Measurements from ENCODE around the gene CCDC8.
"Not testable (repeated sequence)": the region's sequence is repeated elsewhere in the genome, so short reads cannot be mapped to it uniquely, and the experiment has no call there.

CCDC8 gene

DNA sequence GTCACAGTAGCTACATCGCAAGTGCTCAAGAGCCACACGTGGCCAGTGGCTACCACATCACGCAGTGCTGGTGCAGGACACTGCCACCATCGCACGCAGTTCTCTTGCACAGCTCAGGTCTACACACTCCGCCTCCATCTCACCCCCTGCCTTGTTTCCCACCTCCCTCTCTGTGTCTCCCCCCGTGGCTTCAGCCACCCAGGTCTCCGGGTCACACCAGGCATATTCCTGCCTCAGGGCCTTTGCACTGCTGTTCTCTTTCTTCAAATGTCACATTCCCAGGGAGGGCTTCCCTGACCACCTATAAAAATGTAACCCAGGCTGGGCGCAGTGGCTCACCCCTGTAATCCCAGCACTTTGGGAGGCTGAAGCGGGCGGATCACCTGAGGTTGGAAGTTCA lies 10.6 kb downstream of the CCDC8 start:
- no peak for DNase-seq
- no peak overlapping the region for H3K4me3 Mint-ChIP-seq
- H3K27me3 Mint-ChIP-seq (ENCODE audit: low read depth, poor library complexity), result peaks cover 22% of the 10 kb centered on the region
- H3K9me3 Mint-ChIP-seq, result no peaks in the 10 kb centered on the region
- no peaks in the 10 kb centered on the region for H3K36me3 Mint-ChIP-seq (ENCODE audit: low read depth)
- no peak overlapping the region for H3K27ac Mint-ChIP-seq
- H3K4me1 Mint-ChIP-seq, result peaks cover 42% of the 10 kb centered on the region
- TF ChIP-seq, protein P1, sequence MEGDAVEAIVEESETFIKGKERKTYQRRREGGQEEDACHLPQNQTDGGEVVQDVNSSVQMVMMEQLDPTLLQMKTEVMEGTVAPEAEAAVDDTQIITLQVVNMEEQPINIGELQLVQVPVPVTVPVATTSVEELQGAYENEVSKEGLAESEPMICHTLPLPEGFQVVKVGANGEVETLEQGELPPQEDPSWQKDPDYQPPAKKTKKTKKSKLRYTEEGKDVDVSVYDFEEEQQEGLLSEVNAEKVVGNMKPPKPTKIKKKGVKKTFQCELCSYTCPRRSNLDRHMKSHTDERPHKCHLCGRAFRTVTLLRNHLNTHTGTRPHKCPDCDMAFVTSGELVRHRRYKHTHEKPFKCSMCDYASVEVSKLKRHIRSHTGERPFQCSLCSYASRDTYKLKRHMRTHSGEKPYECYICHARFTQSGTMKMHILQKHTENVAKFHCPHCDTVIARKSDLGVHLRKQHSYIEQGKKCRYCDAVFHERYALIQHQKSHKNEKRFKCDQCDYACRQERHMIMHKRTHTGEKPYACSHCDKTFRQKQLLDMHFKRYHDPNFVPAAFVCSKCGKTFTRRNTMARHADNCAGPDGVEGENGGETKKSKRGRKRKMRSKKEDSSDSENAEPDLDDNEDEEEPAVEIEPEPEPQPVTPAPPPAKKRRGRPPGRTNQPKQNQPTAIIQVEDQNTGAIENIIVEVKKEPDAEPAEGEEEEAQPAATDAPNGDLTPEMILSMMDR (IDR thresholded peaks at IDR 0.05), result no peak

DNA sequence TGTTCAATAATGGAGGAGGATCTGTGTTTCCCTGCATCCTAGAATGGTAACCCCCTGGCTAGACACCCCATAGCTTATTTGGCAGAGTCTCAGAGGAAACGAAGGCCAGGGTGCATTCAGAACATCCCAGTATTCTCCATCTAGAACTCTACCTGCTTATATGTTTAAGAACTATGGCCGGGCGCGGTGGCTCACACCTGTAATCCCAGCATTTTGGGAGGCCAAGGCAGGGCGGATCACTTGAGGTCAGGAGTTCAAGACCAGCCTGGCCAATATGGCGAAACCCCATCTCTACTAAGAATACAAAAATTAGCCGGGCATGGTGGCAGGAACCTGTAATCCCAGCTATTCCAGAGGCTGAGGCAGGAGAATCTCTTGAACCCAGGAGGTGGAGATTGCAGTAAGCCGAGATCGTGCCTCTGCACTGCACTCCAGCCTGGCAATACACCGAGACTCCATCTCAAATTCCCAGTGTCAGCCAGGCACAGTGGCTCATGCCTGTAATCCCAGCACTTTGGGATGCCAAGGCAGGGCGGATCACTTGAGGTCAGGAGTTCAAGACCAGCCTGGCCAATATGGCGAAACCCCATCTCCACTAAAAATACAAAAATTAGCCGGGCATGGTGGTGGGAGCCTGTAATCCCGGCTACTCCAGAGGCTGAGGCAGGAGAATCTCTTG lies 15.4 kb downstream of the CCDC8 start:
- Mint-ChIP-seq H3K4me1 (peaks cover 17% of the 10 kb centered on the region), H3K27me3 (ENCODE audit: low read depth, poor library complexity) (peaks cover 17% of the 10 kb centered on the region)
- H3K27ac Mint-ChIP-seq; H3K4me3 Mint-ChIP-seq; DNase-seq; H3K36me3 Mint-ChIP-seq (ENCODE audit: low read depth); H3K9me3 Mint-ChIP-seq: not testable (repeated sequence)

DNA sequence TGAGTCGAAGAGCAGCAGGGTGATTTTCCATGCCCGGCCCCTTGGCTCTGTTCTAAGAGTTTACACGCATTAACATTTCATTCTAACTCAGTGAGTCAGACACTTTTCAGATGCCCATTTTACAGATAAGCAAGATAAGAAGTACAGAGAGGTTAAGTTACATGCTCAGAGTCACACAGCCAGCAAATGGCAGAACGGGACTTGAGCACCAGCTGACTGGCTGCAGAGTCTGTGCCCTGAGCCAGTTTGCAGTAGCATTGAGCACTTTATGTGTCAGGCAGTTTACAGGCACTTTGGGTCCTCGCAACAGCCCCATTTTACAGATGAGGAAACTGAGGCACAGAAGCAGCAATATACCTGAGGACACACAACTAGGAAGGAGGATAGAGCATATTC lies 19.0 kb downstream of the CCDC8 start:
- Mint-ChIP-seq H3K9me3 (peaks cover 3% of the 10 kb centered on the region), H3K36me3 (ENCODE audit: low read depth) (peaks cover 31% of the 10 kb centered on the region), H3K27me3 (ENCODE audit: low read depth, poor library complexity) (peaks cover 23% of the 10 kb centered on the region), H3K4me1 (peaks cover 30% of the 10 kb centered on the region), H3K4me3 (no peak overlapping the region), H3K27ac (no peak overlapping the region)
- DNase-seq, result no peak
- TF ChIP-seq, protein P1 (IDR thresholded peaks at IDR 0.05), result no peak

DNA sequence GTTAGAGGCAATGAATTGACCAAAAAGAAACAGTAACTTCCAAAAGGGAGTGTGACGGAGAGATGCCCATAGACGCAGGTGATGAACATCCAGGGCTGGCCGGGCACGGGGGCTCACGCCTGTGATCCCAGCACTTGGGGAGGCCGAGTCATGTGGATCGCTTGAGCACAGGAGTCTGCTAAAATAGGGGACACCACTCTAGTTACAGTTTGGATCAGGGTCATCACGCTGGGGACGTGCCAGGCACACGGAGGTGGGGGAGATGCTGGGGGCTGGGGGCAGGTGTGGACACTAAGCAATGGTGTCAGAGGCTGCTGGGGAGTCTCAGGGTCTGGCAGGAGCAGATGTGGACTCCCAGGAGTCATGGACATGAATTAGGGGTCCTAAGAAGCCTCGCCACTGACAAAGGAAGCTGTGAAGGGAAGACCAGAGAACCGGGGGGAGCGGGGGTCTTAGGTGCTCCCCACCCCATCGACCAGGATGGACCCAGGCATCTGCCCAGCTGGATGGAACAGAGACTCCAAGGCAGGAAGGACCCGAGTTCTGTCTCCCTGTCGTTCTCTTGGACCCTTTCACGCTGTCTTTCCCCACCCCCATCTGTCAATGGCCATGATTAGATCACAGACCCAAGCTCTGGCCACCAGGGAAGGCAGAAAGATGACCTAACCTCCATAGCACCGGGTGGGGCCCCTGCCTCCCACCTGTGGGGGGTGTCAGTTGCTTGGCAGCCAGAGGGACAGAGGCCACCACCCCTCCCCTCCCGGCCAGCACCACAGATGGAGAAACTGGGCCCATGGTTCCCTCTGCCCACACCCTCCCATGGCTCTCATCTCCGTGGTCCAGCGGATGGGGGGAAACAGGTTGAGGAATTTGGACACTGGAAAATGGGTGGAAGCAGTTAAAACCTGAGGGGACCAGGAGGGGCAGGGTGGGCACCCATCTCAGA lies 19.6 kb downstream of the CCDC8 start:
- H3K27me3 Mint-ChIP-seq (ENCODE audit: low read depth, poor library complexity), result peaks cover 20% of the 10 kb centered on the region
- no peak overlapping the region for H3K4me3 Mint-ChIP-seq
- no peak for DNase-seq
- TF ChIP-seq, protein P1 (IDR thresholded peaks at IDR 0.05), result no peak
- peaks cover 37% of the 10 kb centered on the region for H3K36me3 Mint-ChIP-seq (ENCODE audit: low read depth)
- peaks cover 6% of the 10 kb centered on the region for H3K9me3 Mint-ChIP-seq
- H3K4me1 Mint-ChIP-seq, result peaks cover 30% of the 10 kb centered on the region
- peak overlapping the region; percentile 84 for H3K27ac Mint-ChIP-seq

DNA sequence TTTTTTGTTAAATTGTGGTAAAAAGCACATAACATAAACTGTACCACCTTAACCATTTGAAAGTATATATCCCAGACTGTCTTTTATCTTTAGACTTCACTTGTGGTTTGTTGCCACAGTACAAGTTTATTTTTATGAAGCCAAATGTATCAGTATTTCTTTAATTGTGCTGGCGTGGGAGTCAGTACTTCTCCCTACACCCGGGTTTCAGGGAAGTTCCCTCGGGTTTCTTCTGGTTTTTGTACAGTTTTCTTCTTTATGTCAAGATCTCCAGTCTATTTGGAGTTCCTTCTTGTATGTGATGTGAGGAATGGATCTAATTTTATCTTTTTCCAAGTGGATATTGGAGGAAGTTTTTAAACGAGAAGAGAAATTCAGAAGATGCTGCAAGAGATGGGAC lies 20.5 kb downstream of the CCDC8 start:
- H3K27ac Mint-ChIP-seq, result peak overlapping the region; percentile 78
- TF ChIP-seq, protein P1 (IDR thresholded peaks at IDR 0.05), result no peak
- peaks cover 46% of the 10 kb centered on the region for H3K36me3 Mint-ChIP-seq (ENCODE audit: low read depth)
- H3K27me3 Mint-ChIP-seq (ENCODE audit: low read depth, poor library complexity), result peaks cover 19% of the 10 kb centered on the region
- H3K9me3 Mint-ChIP-seq, result peaks cover 6% of the 10 kb centered on the region
- peaks cover 30% of the 10 kb centered on the region for H3K4me1 Mint-ChIP-seq
- no peak overlapping the region for H3K4me3 Mint-ChIP-seq
- DNase-seq, result no peak

DNA sequence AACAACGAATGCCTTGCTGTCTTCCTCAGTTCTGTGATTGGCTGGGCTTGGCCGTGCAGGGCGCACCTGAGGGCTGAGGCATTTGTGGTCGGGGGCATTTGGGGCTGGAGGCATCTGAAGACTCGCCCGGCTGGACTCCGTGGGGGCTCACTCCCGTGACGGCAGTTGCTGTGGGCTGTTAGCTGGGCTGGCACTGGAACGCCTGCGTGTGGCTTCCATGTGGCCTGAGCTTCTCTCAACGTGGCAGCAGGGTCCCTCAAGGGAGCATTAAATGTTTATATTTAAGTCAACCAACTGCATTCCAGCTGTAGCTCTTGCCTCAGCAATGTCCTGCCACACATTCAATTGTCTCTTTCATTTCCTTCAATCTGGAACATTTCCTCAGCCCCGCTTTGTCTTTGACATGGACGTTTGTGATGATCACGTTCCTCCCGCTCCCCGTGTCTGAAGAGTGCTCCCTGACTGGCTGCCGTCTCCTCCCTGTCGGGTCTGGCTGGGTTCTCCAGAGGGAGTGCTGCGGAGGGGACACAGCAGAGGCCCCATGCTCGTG lies 21.0 kb downstream of the CCDC8 start:
- H3K9me3 Mint-ChIP-seq, result peaks cover 6% of the 10 kb centered on the region
- no peak for DNase-seq
- H3K4me3 Mint-ChIP-seq, result no peak overlapping the region
- peak overlapping the region; percentile 78 for H3K27ac Mint-ChIP-seq
- peaks cover 51% of the 10 kb centered on the region for H3K36me3 Mint-ChIP-seq (ENCODE audit: low read depth)
- H3K4me1 Mint-ChIP-seq, result peaks cover 30% of the 10 kb centered on the region
- H3K27me3 Mint-ChIP-seq (ENCODE audit: low read depth, poor library complexity), result peaks cover 14% of the 10 kb centered on the region
- TF ChIP-seq, protein P1 (IDR thresholded peaks at IDR 0.05), result no peak
